AG09319 (cell line): ENCODE measurements around the gene CHCHD6.

Experiments
- DNase-seq: peaks from one replicate; pipeline ENCODE4 v3.0.0-alpha.2; 2010; ENCODE audit warnings: low read depth; ENCODE audit errors: extremely low read depth
- TF ChIP-seq, protein P1 (sequence below): IDR thresholded peaks from 2 replicates; pipeline ENCODE4 v1.5.1; 2011; ENCODE audit warnings: low read depth, mild to moderate bottlenecking, inconsistent platforms, low read length, moderate library complexity

The CHCHD6 gene

GRCh38 chr3:126721246-126721645 is 17.2 kb downstream of the CHCHD6 start:
- TF ChIP-seq, protein P1, sequence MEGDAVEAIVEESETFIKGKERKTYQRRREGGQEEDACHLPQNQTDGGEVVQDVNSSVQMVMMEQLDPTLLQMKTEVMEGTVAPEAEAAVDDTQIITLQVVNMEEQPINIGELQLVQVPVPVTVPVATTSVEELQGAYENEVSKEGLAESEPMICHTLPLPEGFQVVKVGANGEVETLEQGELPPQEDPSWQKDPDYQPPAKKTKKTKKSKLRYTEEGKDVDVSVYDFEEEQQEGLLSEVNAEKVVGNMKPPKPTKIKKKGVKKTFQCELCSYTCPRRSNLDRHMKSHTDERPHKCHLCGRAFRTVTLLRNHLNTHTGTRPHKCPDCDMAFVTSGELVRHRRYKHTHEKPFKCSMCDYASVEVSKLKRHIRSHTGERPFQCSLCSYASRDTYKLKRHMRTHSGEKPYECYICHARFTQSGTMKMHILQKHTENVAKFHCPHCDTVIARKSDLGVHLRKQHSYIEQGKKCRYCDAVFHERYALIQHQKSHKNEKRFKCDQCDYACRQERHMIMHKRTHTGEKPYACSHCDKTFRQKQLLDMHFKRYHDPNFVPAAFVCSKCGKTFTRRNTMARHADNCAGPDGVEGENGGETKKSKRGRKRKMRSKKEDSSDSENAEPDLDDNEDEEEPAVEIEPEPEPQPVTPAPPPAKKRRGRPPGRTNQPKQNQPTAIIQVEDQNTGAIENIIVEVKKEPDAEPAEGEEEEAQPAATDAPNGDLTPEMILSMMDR = no peak
- no peak for DNase-seq

- no peak for DNase-seq
- TF ChIP-seq, protein P1 = no peak
Observed at GRCh38 chr3:126723237-126723636, 19.2 kb downstream of the CHCHD6 start.

GRCh38 chr3:126723801-126724200 is 19.8 kb downstream of the CHCHD6 start:
- TF ChIP-seq, protein P1 = no peak
- no peak for DNase-seq

DNA sequence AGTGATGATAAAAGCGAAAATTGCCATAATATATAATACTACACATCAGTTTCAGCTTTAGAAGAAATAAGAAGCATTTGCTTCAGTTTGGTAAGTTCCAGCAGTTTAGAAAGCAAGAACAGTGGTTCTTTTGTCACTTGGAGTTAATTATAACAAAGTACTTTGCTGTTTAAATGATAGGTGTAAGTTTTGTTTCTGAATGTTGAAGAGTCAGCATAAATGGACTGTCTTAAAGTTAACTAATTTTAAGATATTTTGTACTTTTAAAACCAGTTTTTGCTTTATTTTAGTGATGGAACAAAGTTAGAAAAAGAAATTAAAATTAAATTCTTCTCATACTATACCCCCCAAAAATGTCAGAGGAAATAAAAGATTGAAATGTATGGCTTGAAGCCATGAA is 24.6 kb downstream of the CHCHD6 start:
- TF ChIP-seq, protein P1 = no peak
- no peak for DNase-seq

DNA sequence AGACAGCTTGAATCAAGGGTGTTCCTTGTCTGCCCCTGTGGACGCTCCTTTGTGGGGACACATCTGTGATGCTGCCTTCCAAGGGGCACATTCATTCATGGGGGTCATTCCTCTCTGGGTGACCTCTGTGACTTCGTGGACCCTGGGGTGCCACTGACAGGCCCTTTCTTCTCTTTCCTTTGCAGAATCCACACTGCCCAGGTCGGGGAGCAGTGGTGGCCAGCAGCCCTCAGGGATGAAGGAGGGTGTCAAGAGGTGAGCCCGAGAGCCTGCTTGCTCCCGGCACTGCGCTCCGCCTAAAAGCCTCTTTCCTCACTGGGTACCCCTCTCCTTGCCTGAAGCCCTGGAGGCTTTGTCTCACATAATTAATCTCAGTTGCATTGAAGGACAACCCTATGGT is 26.3 kb downstream of the CHCHD6 start:
- DNase-seq = no peak

DNA sequence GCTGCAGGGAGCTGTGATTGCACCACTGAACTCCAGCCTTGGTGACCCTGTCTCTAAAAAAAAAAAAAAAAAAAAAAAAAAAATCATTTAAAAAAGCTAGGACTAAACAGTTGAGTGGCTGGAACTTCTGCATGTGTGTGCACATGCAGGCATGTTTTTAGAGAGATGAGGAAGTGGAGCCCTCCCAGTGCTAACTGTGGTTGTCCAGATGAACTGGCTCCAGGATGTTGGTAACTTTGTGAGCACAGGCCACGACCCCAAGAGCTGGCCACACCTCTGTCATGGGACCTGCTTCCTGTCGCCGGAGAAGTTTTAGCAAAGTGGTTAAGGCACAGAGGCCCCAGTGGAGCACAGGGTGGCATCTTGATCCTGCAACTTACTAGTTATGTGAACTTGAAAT is 27.0 kb downstream of the CHCHD6 start:
- DNase-seq = no peak
- TF ChIP-seq, protein P1 = no peak

More for the DNA sequence above, 26.3 kb downstream of the CHCHD6 start:
- TF ChIP-seq, protein P1 = no peak

DNA sequence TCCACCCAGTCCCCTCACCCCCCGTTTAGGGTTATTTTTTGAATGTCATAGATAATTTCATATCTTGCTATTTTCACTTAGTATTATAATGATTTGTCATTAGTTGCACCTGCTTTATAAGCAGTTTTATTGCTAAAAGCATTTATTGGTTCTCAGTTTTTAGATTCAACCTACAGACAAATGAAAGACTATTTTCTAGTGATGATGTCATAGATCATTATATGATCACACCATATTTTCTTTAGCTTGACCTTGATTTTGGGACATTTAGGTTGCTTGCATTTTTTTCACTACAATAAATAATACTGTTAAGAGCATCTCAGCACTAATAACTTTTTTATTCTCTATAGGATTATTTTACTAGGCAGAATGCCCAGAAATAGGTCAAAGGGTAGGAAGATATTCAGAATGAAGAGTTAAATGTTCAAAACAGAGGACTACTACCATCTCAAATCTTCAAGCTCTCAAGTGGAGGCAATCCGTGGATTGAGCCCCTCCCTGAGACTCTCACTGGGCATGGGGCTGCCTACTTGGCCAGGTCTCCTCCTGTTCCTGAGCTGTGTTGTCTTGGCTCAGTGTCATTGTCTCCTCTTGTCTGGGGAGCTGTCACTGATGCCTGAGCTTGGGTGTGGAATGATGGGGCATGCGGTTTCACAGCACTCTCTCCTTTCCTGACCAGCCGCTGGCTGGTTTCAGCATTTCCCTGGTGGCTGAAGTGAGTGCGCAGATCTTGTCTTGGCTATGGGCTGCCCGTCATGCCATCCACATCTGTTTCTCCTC is 28.4 kb downstream of the CHCHD6 start:
- no peak for DNase-seq
- TF ChIP-seq, protein P1 = no peak
